Measurements from ENCODE around the gene RPUSD1.

GRCh38 chr16:763369-764183 lies 24.6 kb downstream of the RPUSD1 start:
- TF ChIP-seq, protein P1, sequence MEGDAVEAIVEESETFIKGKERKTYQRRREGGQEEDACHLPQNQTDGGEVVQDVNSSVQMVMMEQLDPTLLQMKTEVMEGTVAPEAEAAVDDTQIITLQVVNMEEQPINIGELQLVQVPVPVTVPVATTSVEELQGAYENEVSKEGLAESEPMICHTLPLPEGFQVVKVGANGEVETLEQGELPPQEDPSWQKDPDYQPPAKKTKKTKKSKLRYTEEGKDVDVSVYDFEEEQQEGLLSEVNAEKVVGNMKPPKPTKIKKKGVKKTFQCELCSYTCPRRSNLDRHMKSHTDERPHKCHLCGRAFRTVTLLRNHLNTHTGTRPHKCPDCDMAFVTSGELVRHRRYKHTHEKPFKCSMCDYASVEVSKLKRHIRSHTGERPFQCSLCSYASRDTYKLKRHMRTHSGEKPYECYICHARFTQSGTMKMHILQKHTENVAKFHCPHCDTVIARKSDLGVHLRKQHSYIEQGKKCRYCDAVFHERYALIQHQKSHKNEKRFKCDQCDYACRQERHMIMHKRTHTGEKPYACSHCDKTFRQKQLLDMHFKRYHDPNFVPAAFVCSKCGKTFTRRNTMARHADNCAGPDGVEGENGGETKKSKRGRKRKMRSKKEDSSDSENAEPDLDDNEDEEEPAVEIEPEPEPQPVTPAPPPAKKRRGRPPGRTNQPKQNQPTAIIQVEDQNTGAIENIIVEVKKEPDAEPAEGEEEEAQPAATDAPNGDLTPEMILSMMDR (optimal IDR thresholded peaks at IDR 0.05 in 1 of 3, IDR thresholded peaks at IDR 0.05 in 1 of 3, conservative IDR thresholded peaks at IDR 0.05 in 1 of 3; ENCODE audit: extremely low read depth in 1 of 3, insufficient read depth in 2 of 3, low read length in 3 of 3): no peak
- no peak for TF ChIP-seq EZH2 (IDR thresholded peaks at IDR 0.05; ENCODE audit: low read length)

Measured in keratinocyte (primary cell).